MCF 10A (cell line): Measurements from ENCODE around the gene COL20A1. TPM values are rescaled to one million over a fixed set of nuclear protein-coding genes. Genes with fewer than 3 reads are reported as not detected.

ENCODE experiments used
- BruUV-seq: library from RNA; stranded (reverse); fragments of 400-500 nt; replicated peaks from 2 replicates; lab custom pipeline; 2021; lab: Mats Ljungman, UMichigan
- CTCF ChIA-PET: fragments of 300-600 bp; sonication (Branson Sonifier 250); formaldehyde crosslinking; extraction: SDS; loops from one replicate; lab custom pipeline; 2021; ENCODE audit warnings: antibody characterized with exemption, inconsistent platforms; lab: Yijun Ruan, JAX
- POLR2A ChIA-PET: fragments of 300-600, 350-650 bp; sonication (Branson Sonifier 250); formaldehyde crosslinking; extraction: SDS; loops from one replicate; lab custom pipeline; 2020; ENCODE audit warnings: antibody characterized with exemption, inconsistent platforms; lab: Yijun Ruan, JAX
- DNase-seq: peaks from one replicate; pipeline ENCODE4 v3.0.0-alpha.2; 2018; ENCODE audit not compliant: unreplicated experiment
- H3K27ac Mint-ChIP-seq: one replicate; pipeline ENCODE4 v1.8.0; 2022; ENCODE audit warnings: mild to moderate bottlenecking, low read depth, mixed read lengths; ENCODE audit not compliant: unreplicated experiment
- H3K27me3 Mint-ChIP-seq: one replicate; pipeline ENCODE4 v1.8.0; 2022; ENCODE audit warnings: mixed read lengths; ENCODE audit not compliant: insufficient read depth, unreplicated experiment
- H3K36me3 Mint-ChIP-seq: one replicate; pipeline ENCODE4 v1.8.0; 2022; ENCODE audit warnings: mild to moderate bottlenecking, moderate library complexity, mixed read lengths; ENCODE audit not compliant: insufficient read depth, unreplicated experiment
- H3K4me1 Mint-ChIP-seq: one replicate; pipeline ENCODE4 v1.8.0; 2022; ENCODE audit warnings: mixed read lengths; ENCODE audit not compliant: insufficient read depth, unreplicated experiment
- H3K4me3 Mint-ChIP-seq: one replicate; pipeline ENCODE4 v1.8.0; 2022; ENCODE audit warnings: mild to moderate bottlenecking, moderate library complexity, mixed read lengths; ENCODE audit not compliant: unreplicated experiment
- H3K9me3 Mint-ChIP-seq: one replicate; pipeline ENCODE4 v1.8.0; 2022; ENCODE audit warnings: mixed read lengths; ENCODE audit not compliant: unreplicated experiment
- CTCF ChIP-seq: fragments of 200-600 bp; IDR thresholded peaks from one replicate; pipeline ENCODE4 v1.8.0; 2022; ENCODE audit warnings: antibody characterized with exemption, mild to moderate bottlenecking; ENCODE audit not compliant: unreplicated experiment
- intact Hi-C: fragments of 100-400 bp; cut with micrococcal nuclease; formaldehyde crosslinking; loops from 2 replicates; pipeline ENCODE4 v1.14.1; 2022
- total RNA-seq: library from RNA; stranded (reverse); gene quantifications from 2 replicates; pipeline ENCODE4 v1.2.3, GENCODE V29; 2022

Gene COL20A1
- total RNA-seq, 1 experiment from 2014 or later: 0.14 TPM

GRCh38 chr20:63319164-63320040 is 26.4 kb downstream of the COL20A1 start:
- no peak overlapping the region for H3K27ac Mint-ChIP-seq
- no peak for DNase-seq
- TF ChIP-seq CTCF: no peak
- H3K27me3 Mint-ChIP-seq: peaks cover 19% of the 10 kb centered on the region
- ChIA-PET CTCF (interaction anchor here (0.7 to 1.9 kb wide), 2 partner anchors 10 to 14 kb away, joined by 3 to 11 read pairs; no protein-coding TSS in a partner anchor), POLR2A (no interaction called here)
- no peaks in the 10 kb centered on the region for H3K36me3 Mint-ChIP-seq
- intact Hi-C loops: no loop called here
- no peak overlapping the region for H3K4me3 Mint-ChIP-seq
- no peaks in the 10 kb centered on the region for H3K9me3 Mint-ChIP-seq
- BruUV-seq: no TSS peak
- no peaks in the 10 kb centered on the region for H3K4me1 Mint-ChIP-seq

- CTCF ChIA-PET: no interaction called here
- no peak for DNase-seq
- intact Hi-C loops: no loop called here
- no peaks in the 10 kb centered on the region for H3K4me1 Mint-ChIP-seq
- H3K27ac Mint-ChIP-seq: no peak overlapping the region
- H3K9me3 Mint-ChIP-seq: no peaks in the 10 kb centered on the region
- no TSS peak for BruUV-seq
- no peaks in the 10 kb centered on the region for H3K36me3 Mint-ChIP-seq
- peaks cover 22% of the 10 kb centered on the region for H3K27me3 Mint-ChIP-seq
- TF ChIP-seq CTCF: no peak
- no peak overlapping the region for H3K4me3 Mint-ChIP-seq
- POLR2A ChIA-PET: no interaction called here
Observed at GRCh38 chr20:63320041-63320511, 27.1 kb downstream of the COL20A1 start.

- no peaks in the 10 kb centered on the region for H3K4me1 Mint-ChIP-seq
- H3K27ac Mint-ChIP-seq: no peak overlapping the region
- no peaks in the 10 kb centered on the region for H3K9me3 Mint-ChIP-seq
- intact Hi-C loops: no loop called here
- DNase-seq: no peak
- no TSS peak for BruUV-seq
- ChIA-PET POLR2A (no interaction called here), CTCF (interaction anchor here (1.2 to 1.5 kb wide), 2 partner anchors 10 to 11 kb away, joined by 4 to 5 read pairs; no protein-coding TSS in a partner anchor)
- no peaks in the 10 kb centered on the region for H3K36me3 Mint-ChIP-seq
- H3K4me3 Mint-ChIP-seq: no peak overlapping the region
- TF ChIP-seq CTCF: no peak
- H3K27me3 Mint-ChIP-seq: peaks cover 22% of the 10 kb centered on the region
Observed at GRCh38 chr20:63320616-63321147, 27.7 kb downstream of the COL20A1 start.

GRCh38 chr20:63321148-63321831 is 28.3 kb downstream of the COL20A1 start:
- no peak for DNase-seq
- ChIA-PET POLR2A (no interaction called here), CTCF (interaction anchor here (0.6 to 1.5 kb wide), 4 partner anchors 11 to 98 kb away, joined by 3 to 5 read pairs (median 4); no protein-coding TSS in a partner anchor)
- no TSS peak for BruUV-seq
- Mint-ChIP-seq H3K27me3 (peaks cover 22% of the 10 kb centered on the region), H3K27ac (no peak overlapping the region), H3K4me1 (no peaks in the 10 kb centered on the region), H3K36me3 (no peaks in the 10 kb centered on the region), H3K4me3 (no peak overlapping the region), H3K9me3 (no peaks in the 10 kb centered on the region)
- intact Hi-C loops: no loop called here
- TF ChIP-seq CTCF: no peak
